ENCODE measurements around the gene DRC3.

DNA sequence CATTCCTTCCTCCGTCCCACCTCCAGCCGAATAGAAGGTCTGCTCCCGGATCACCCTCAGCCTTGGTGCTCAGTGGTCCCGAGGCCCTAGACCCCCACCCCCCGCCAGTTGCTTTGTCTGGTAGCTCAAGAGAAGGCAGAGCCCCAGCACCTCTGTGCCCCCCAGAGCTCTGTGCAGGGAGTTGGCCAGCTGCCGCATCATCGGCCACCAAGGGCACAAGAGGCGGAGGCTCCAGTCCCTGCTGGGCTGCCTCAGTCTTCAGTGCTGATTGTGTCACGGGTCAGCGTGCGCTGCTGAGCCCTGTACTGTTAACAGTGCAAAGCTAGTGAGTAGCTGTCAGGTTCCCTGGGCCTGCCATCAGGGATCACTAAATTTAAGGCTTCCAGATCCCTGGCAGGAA, 92.9 kb downstream of the DRC3 start:
- no peak for TF ChIP-seq TAF1 (IDR thresholded peaks at IDR 0.05; ENCODE audit: borderline replicate concordance, low read depth, low read length)
- TF ChIP-seq POLR2AphosphoS5 (IDR thresholded peaks at IDR 0.05; ENCODE audit: low read depth, low read length), result no peak

Measured in GM12892 (cell line).